Heart left ventricle (tissue), 16 donors: ENCODE data around the gene ST7. TPM values are rescaled to one million over a fixed set of nuclear protein-coding genes. Genes with fewer than 3 reads are reported as not detected.

Source experiments
- ATAC-seq, 4 donors: fragments of 200-7000 bp; cut with Tn5 transposase; one replicate each; pipeline ENCODE4 v1.9.1; 2020 to 2022; ENCODE audit warnings: moderate library complexity in 4 of 4, mild to moderate bottlenecking in 3 of 4, moderate number of reproducible peaks in 1 of 4
- DNase-seq, 5 donors: peaks; one replicate each; pipeline ENCODE4 v3.0.0-alpha.2; 2020
- H3K27ac ChIP-seq, 12 donors: fragments of 200-600 bp; sonication (generic) in 4 of 12; one replicate each; pipeline versions ENCODE4 v1.5.0 to v1.8.0; 2016 to 2022; ENCODE audit warnings: mild to moderate bottlenecking in 2 of 12
- H3K27me3 ChIP-seq, 9 donors: fragments of 200-600 bp; sonication (generic) in 2 of 9; one replicate each; pipeline versions ENCODE4 v1.5.1 to v1.8.0; 2016 to 2022; ENCODE audit warnings: mild to moderate bottlenecking in 3 of 9
- H3K36me3 ChIP-seq, 9 donors: fragments of 200-600 bp; sonication (generic) in 2 of 9; one replicate each; pipeline versions ENCODE4 v1.5.0 to v1.8.0; 2018 to 2022; ENCODE audit warnings: mild to moderate bottlenecking in 2 of 9
- H3K4me1 ChIP-seq, 12 donors: fragments of 200-600 bp; sonication (generic) in 4 of 12; one replicate each; pipeline versions ENCODE4 v1.5.0 to v1.8.0; 2016 to 2022; ENCODE audit warnings: mild to moderate bottlenecking in 3 of 12
- H3K4me3 ChIP-seq, 12 donors: fragments of 200-600 bp; sonication (generic) in 4 of 12; one replicate each; pipeline versions ENCODE4 v1.5.0 to v1.8.0; 2017 to 2022; ENCODE audit warnings: mild to moderate bottlenecking in 9 of 12, moderate library complexity in 4 of 12
- H3K9me3 ChIP-seq, 12 donors: fragments of 200-600 bp; sonication (generic) in 4 of 12; one replicate each; pipeline versions ENCODE4 v1.5.0 to v1.8.0; 2016 to 2022; ENCODE audit warnings: mild to moderate bottlenecking in 1 of 12
- POLR2A ChIP-seq, 2 donors: fragments of 450-650 bp; IDR thresholded peaks; one replicate each; pipeline ENCODE4 v1.6.1; 2017; ENCODE audit warnings: antibody characterized with exemption in 2 of 2, mild to moderate bottlenecking in 2 of 2, moderate library complexity in 2 of 2
- WGBS, 4 donors: extraction: QIAGEN DNeasy Blood & Tissue Kit in 2 of 4; methylation state at CpG; one replicate each; pipeline versions ENCODE4 v1.1.5 to v1.1.7; 2013 to 2018; 5-methylcytosine and 5-hydroxymethylcytosine counted together
- intact Hi-C, 10 donors: fragments of 100-400 bp; cut with DNase I; formaldehyde crosslinking; loops; one replicate each; pipeline versions ENCODE4 v1.11.1 to v1.14.2; 2022
- polyA plus RNA-seq, 2 donors: library from polyadenylated mRNA; stranded (reverse); fragments of 200-250 nt; gene quantifications; one replicate each; pipeline ENCODE4 v1.2.3, GENCODE V29; 2013
- total RNA-seq, 9 donors: library from RNA; depleted of rRNA in 2 of 9; stranded (reverse); fragments of >200 nt in 2 of 9; fragmentation: NEBNext Ultra II Directional in 3 of 9; extraction: Animal tissue kit (Norgen Biotek cat#: 25700) in 3 of 9; gene quantifications; one replicate each; pipeline versions ENCODE4 v1.1.0 to v1.2.4, GENCODE V29; 2016 to 2023
- TF ChIP-seq, protein P1 (sequence below), 12 donors: fragments of 200-600 bp; sonication (generic) in 4 of 12; IDR thresholded peaks; one replicate each; pipeline versions ENCODE4 v1.5.0 to v1.8.0; 2018 to 2022; ENCODE audit warnings: antibody characterized with exemption in 12 of 12, mild to moderate bottlenecking in 5 of 12
- donor health status: ischemic (EF 13 %, LVEDD 7.1; RV severe dilation, severe dysfunction).
- donor health status: healthy with polysubstance abuse.
- donor health status: DM: no; HTN: yes; CAD: no.
- donor health status: DM: no; HTN: no; CAD: no.
- donor health status: ischemic (EF 25% LVEDD 6.9; RV normal size, moderate dysfunction).
- donor health status: ischemic (EF 25% LVEDD 5.7; RV mildly dilated, moderate dysfunction).
- donor health status: healthy.
- donor health status: DM: yes; HTN: yes; CAD: no.
- donor health status: ischemic (EF 35%, LVEDD 5.7; RV mildly dilated, moderate dysfunction).
- donor health status: nonischemic (EF 11% LVEDD 7.7; RV severe dilation, severe dysfunction).
- donor health status: DM: yes; HTN: yes; CAD: no.
- donor health status: PGD.
- donor health status: ischemic (EF 29% LVEDD 5.4; RV normal size, mild dysfunction).
- donor health status: nonischemic (EF 23%, LVEDD 6.1; RV moderate dilation, normal function).

ST7 gene
- total and polyA plus RNA-seq, 11 donors = 16.0 to 41.3 (median 25.5) TPM

GRCh38 chr7:116991233-116991632 is 37.9 kb downstream of the ST7 start:
- intact Hi-C loops = loop anchor here in 1 of 10 donors (5.0 kb wide), 1 partner anchor 51 kb away; no protein-coding TSS in a partner anchor
- H3K9me3 ChIP-seq = no peaks in the 10 kb centered on the region
- H3K36me3 ChIP-seq = no peaks in the 10 kb centered on the region
- no peak overlapping the region for H3K27ac ChIP-seq
- no peak for DNase-seq
- no peaks in the 10 kb centered on the region for H3K27me3 ChIP-seq
- WGBS, 4 donors = 78 to 99% (median 88%) methylated on average over 3 of the region's 3 CpGs
- no peak for ATAC-seq
- TF ChIP-seq POLR2A (IDR thresholded peaks at IDR 0.05) = no peak
- TF ChIP-seq, protein P1, sequence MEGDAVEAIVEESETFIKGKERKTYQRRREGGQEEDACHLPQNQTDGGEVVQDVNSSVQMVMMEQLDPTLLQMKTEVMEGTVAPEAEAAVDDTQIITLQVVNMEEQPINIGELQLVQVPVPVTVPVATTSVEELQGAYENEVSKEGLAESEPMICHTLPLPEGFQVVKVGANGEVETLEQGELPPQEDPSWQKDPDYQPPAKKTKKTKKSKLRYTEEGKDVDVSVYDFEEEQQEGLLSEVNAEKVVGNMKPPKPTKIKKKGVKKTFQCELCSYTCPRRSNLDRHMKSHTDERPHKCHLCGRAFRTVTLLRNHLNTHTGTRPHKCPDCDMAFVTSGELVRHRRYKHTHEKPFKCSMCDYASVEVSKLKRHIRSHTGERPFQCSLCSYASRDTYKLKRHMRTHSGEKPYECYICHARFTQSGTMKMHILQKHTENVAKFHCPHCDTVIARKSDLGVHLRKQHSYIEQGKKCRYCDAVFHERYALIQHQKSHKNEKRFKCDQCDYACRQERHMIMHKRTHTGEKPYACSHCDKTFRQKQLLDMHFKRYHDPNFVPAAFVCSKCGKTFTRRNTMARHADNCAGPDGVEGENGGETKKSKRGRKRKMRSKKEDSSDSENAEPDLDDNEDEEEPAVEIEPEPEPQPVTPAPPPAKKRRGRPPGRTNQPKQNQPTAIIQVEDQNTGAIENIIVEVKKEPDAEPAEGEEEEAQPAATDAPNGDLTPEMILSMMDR (IDR thresholded peaks at IDR 0.05) = no peak
- no peak overlapping the region for H3K4me3 ChIP-seq
- peaks cover 0 to 20% (median 0%) of the 10 kb centered on the region in 12 donors for H3K4me1 ChIP-seq

- whole genome bisulfite sequencing, 4 donors = 90 to 92% (median 90%) methylated on average over 6 of the region's 6 CpGs
- intact Hi-C loops = loop anchor here in 1 of 10 donors (5.0 kb wide), 1 partner anchor 48 kb away; no protein-coding TSS in a partner anchor
Observed at GRCh38 chr7:116994611-116995010, 41.3 kb downstream of the ST7 start.

GRCh38 chr7:116997972-116998371 is 44.7 kb downstream of the ST7 start:
- Histone ChIP-seq H3K4me1 (peaks cover 0 to 13% (median 3%) of the 10 kb centered on the region in 12 donors), H3K36me3 (no peaks in the 10 kb centered on the region), H3K9me3 (peaks cover 0 to 4% (median 0%) of the 10 kb centered on the region in 12 donors), H3K27ac (no peak overlapping the region), H3K27me3 (no peaks in the 10 kb centered on the region), H3K4me3 (no peak overlapping the region)
- intact Hi-C loops = no loop called here
- 97 to 98% (median 98%) methylated on average over 12 to 27 of the region's 27 CpGs for WGBS, 4 donors
- DNase-seq = no peak
- no peak for TF ChIP-seq POLR2A (IDR thresholded peaks at IDR 0.05)
- TF ChIP-seq, protein P1 (IDR thresholded peaks at IDR 0.05) = no peak
- no peak for ATAC-seq

More at GRCh38 chr7:116994611-116995010, 41.3 kb downstream of the ST7 start:
- DNase-seq (no peak), ATAC-seq (no peak)
- Histone ChIP-seq H3K36me3 (no peaks in the 10 kb centered on the region), H3K27ac (no peak overlapping the region), H3K9me3 (peaks cover 0 to 4% (median 0%) of the 10 kb centered on the region in 12 donors), H3K4me3 (no peak overlapping the region), H3K27me3 (no peaks in the 10 kb centered on the region), H3K4me1 (peaks cover 0 to 10% (median 0%) of the 10 kb centered on the region in 12 donors)
- TF ChIP-seq, protein P1 (IDR thresholded peaks at IDR 0.05) = no peak
- no peak for TF ChIP-seq POLR2A (IDR thresholded peaks at IDR 0.05)

DNA sequence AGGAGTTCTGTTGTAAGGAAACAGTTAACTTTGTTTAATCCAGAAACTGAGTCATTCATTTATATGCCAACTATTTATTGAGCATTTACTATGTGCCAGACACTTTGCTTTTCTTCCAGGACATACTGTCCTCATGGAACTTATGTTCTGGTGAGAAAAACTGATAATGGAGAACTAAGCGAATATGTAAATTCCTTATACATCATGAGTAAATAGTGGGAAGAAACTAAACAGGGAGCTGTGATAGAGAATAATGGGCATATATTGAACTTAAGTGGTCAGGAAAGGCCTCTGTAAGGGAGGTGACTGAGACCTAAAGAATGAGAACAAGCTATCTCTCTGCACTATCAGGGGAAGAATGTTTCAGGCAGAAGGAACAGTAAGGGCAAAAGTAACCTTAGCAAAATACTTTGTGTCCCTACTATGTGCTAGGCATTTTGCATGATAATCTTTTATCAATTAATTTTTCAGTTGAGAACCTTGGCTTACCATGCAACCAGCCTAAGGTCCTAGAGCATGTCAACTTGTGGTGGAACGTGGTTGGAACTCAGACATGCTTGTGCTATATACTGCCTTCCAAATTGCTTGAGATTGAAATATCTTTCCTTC is 45.4 kb downstream of the ST7 start:
- Histone ChIP-seq H3K4me3 (no peak overlapping the region), H3K9me3 (peaks cover 0 to 4% (median 0%) of the 10 kb centered on the region in 12 donors), H3K27me3 (no peaks in the 10 kb centered on the region), H3K27ac (no peak overlapping the region), H3K4me1 (peaks cover 0 to 13% (median 3%) of the 10 kb centered on the region in 12 donors), H3K36me3 (no peaks in the 10 kb centered on the region)
- 92 to 98% (median 95%) methylated on average over 2 of the region's 2 CpGs for WGBS, 4 donors
- ATAC-seq (no peak), DNase-seq (no peak)
- intact Hi-C loops = no loop called here
- TF ChIP-seq, protein P1 (IDR thresholded peaks at IDR 0.05) = no peak
- no peak for TF ChIP-seq POLR2A (IDR thresholded peaks at IDR 0.05)
